GM12878 (cell line): ENCODE data around the gene LMF1. TPM values are rescaled to one million over a fixed set of nuclear protein-coding genes. Genes with fewer than 3 reads are reported as not detected.

Source experiments
- CHD2 ChIP-seq: IDR thresholded peaks from 2 replicates; pipeline ENCODE4 v1.6.1; 2011; ENCODE audit warnings: low read depth, low read length, improper control_type of control experiment, borderline replicate concordance
- DPF2 ChIP-seq: fragments of 450-650 bp; IDR thresholded peaks from 2 replicates; pipeline ENCODE4 v1.6.1; 2017; ENCODE audit warnings: mild to moderate bottlenecking
- GABPA ChIP-seq: IDR thresholded peaks from 2 replicates; pipeline ENCODE4 v1.6.1; 2014; ENCODE audit warnings: antibody characterized with exemption, low read depth, mild to moderate bottlenecking, inconsistent platforms
- IKZF2 ChIP-seq, 2 experiments: fragments of 450-650 bp; IDR thresholded peaks; 2 replicates each; pipeline ENCODE4 v1.6.1; 2017; ENCODE audit warnings: mild to moderate bottlenecking in 2 of 2, moderate library complexity in 2 of 2
- JUND ChIP-seq: IDR thresholded peaks from 2 replicates; pipeline ENCODE4 v1.6.1; 2012; ENCODE audit warnings: low read depth, mild to moderate bottlenecking, low read length, improper control_type of control experiment, moderate library complexity
- KDM1A ChIP-seq: fragments of 200-600 bp; sonication (generic); IDR thresholded peaks from 2 replicates; pipeline ENCODE4 v1.6.1; 2016; ENCODE audit warnings: borderline replicate concordance
- NFIC ChIP-seq: IDR thresholded peaks from 2 replicates; pipeline ENCODE4 v1.6.1; 2012; ENCODE audit warnings: low read depth, mild to moderate bottlenecking, inconsistent platforms, low read length, moderate library complexity
- STAT1 ChIP-seq: fragments of 450-650 bp; conservative IDR thresholded peaks from 2 replicates; pipeline ENCODE4 v1.6.1; 2014; ENCODE audit warnings: antibody characterized with exemption, mild to moderate bottlenecking
- SUZ12 ChIP-seq: fragments of 200-600 bp; sonication (generic); IDR thresholded peaks from one replicate; pipeline ENCODE4 v1.6.1; 2018; ENCODE audit warnings: antibody characterized with exemption, mild to moderate bottlenecking; ENCODE audit not compliant: unreplicated experiment
- polyA plus RNA-seq, 11 experiments: library from polyadenylated mRNA; depleted of rRNA in 4 of 11; unstranded in 6 of 11; stranded (reverse) in 5 of 11; fragments of >200 nt; fragmentation: Nextera tagmentation in 4 of 11; fragmentation: Illumina TruSeq in 1 of 11; extraction: Ambion mirVana in 4 of 11; extraction: Trizol in 1 of 11; gene quantifications; 1 replicate in 1 of 11; 2 replicates in 10 of 11; pipeline versions ENCODE4 v1.2.1 to v1.2.3, GENCODE V29; 2011 to 2016; ENCODE audit warnings: inconsistent platforms in 2 of 11, missing spikeins in 2 of 11, low read depth in 1 of 11
- total RNA-seq, 4 experiments: library from RNA; depleted of rRNA in 3 of 4; stranded (reverse); fragments of >200 nt in 3 of 4; fragmentation: Illumina TruSeq in 1 of 4; extraction: Trizol in 1 of 4; gene quantifications; 2 replicates each; pipeline versions ENCODE4 v1.2.1 to v1.2.3, GENCODE V29; 2013 to 2021
- TF ChIP-seq, protein P1 (sequence below): fragments of 450-650 bp; IDR thresholded peaks from 2 replicates; pipeline ENCODE4 v1.6.1; 2017; ENCODE audit warnings: mild to moderate bottlenecking, moderate library complexity

LMF1 gene
- total and polyA plus RNA-seq, 10 of the 15 experiments (the other 5 are each of a cell fraction or from before 2014, with no cell fraction given), result 0.18 to 3.2 (median 1.4) TPM; not detected in 1

DNA sequence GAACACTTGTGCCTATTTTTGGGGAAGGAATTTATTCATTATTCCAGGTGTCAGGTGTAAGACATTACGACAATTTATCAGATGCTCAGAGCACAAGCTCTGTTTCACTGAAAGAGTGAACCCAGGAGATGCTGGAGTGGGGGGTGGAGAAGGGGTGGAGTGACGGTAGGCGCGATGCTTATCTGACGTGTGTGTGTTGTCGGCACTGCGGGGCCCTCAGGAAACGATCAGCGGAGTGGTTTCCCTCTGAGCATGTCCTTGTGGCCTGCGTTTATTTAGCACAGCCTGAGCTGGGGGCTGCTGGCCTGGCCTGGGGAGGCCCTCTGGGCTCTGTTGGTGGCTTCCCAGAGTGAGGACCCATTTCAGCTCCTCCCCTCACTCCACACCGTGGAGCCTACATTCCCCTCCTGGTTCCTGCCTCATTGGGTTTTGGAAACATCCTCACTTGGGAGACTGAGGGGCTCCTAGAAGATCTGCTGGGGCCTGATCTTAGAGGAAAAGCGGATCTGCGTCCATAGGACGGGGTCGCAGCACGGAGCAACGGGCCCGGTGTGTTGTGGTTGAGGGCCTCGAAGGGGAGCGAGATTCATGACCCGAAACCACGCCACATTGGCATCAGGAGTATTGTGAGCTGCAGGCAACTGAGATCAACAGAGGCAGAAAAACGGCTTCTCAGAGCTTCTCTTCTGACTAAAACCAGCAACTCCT lies 151.3 kb downstream of the LMF1 start (continued):
- TF ChIP-seq, protein P1, sequence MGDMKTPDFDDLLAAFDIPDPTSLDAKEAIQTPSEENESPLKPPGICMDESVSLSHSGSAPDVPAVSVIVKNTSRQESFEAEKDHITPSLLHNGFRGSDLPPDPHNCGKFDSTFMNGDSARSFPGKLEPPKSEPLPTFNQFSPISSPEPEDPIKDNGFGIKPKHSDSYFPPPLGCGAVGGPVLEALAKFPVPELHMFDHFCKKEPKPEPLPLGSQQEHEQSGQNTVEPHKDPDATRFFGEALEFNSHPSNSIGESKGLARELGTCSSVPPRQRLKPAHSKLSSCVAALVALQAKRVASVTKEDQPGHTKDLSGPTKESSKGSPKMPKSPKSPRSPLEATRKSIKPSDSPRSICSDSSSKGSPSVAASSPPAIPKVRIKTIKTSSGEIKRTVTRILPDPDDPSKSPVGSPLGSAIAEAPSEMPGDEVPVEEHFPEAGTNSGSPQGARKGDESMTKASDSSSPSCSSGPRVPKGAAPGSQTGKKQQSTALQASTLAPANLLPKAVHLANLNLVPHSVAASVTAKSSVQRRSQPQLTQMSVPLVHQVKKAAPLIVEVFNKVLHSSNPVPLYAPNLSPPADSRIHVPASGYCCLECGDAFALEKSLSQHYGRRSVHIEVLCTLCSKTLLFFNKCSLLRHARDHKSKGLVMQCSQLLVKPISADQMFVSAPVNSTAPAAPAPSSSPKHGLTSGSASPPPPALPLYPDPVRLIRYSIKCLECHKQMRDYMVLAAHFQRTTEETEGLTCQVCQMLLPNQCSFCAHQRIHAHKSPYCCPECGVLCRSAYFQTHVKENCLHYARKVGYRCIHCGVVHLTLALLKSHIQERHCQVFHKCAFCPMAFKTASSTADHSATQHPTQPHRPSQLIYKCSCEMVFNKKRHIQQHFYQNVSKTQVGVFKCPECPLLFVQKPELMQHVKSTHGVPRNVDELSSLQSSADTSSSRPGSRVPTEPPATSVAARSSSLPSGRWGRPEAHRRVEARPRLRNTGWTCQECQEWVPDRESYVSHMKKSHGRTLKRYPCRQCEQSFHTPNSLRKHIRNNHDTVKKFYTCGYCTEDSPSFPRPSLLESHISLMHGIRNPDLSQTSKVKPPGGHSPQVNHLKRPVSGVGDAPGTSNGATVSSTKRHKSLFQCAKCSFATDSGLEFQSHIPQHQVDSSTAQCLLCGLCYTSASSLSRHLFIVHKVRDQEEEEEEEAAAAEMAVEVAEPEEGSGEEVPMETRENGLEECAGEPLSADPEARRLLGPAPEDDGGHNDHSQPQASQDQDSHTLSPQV, result no peak
- no peak for TF ChIP-seq STAT1
- no peak for TF ChIP-seq GABPA
- TF ChIP-seq DPF2, result no peak
- TF ChIP-seq CHD2, result no peak
- TF ChIP-seq JUND, result no peak
- TF ChIP-seq IKZF2 (IDR thresholded peaks at IDR 0.05), result no peak
- no peak for TF ChIP-seq KDM1A
- TF ChIP-seq SUZ12, result no peak
- no peak for TF ChIP-seq NFIC
